ENCODE measurements around the gene HPSE2.

DNA sequence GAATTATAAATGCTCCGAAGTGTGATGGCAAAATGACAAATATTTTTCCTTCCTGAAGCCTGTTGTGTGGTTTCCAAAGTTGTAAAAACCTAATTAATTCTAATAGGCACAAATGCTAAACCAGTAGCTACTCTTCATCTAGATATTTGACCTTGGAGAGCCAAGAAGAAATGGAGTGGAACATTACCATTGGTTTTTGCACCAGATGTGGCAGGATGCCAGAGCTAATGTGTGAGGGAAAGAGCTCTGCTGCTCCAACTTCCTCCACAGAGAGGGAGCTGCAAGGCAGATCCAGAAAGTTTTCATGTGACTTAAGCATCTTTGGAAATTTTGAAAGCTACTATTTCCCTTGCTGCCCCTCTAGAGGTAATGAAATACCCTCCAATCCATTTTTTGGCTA, 723.8 kb downstream of the HPSE2 start:
- TF ChIP-seq, protein P1, sequence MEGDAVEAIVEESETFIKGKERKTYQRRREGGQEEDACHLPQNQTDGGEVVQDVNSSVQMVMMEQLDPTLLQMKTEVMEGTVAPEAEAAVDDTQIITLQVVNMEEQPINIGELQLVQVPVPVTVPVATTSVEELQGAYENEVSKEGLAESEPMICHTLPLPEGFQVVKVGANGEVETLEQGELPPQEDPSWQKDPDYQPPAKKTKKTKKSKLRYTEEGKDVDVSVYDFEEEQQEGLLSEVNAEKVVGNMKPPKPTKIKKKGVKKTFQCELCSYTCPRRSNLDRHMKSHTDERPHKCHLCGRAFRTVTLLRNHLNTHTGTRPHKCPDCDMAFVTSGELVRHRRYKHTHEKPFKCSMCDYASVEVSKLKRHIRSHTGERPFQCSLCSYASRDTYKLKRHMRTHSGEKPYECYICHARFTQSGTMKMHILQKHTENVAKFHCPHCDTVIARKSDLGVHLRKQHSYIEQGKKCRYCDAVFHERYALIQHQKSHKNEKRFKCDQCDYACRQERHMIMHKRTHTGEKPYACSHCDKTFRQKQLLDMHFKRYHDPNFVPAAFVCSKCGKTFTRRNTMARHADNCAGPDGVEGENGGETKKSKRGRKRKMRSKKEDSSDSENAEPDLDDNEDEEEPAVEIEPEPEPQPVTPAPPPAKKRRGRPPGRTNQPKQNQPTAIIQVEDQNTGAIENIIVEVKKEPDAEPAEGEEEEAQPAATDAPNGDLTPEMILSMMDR (conservative IDR thresholded peaks at IDR 0.05) = no peak
- TF ChIP-seq EZH2 (IDR thresholded peaks at IDR 0.05; ENCODE audit: low read depth) = no peak

All from PC-9 (cell line).